NB4 (cell line): ENCODE measurements around the gene TPST2.

Source experiments
- MAX ChIP-seq: IDR thresholded peaks from 2 replicates; pipeline ENCODE4 v1.6.1; 2011; ENCODE audit warnings: low read depth, low read length
- POLR2A ChIP-seq: IDR thresholded peaks from 2 replicates; pipeline ENCODE4 v1.6.1; 2011; ENCODE audit warnings: mild to moderate bottlenecking; ENCODE audit not compliant: insufficient read length; ENCODE audit errors: extremely low read depth
- TF ChIP-seq, protein P1 (sequence below): IDR thresholded peaks from one replicate; pipeline ENCODE4 v1.5.1; 2012; ENCODE audit warnings: low read depth, low read length

- TF ChIP-seq, protein P1, sequence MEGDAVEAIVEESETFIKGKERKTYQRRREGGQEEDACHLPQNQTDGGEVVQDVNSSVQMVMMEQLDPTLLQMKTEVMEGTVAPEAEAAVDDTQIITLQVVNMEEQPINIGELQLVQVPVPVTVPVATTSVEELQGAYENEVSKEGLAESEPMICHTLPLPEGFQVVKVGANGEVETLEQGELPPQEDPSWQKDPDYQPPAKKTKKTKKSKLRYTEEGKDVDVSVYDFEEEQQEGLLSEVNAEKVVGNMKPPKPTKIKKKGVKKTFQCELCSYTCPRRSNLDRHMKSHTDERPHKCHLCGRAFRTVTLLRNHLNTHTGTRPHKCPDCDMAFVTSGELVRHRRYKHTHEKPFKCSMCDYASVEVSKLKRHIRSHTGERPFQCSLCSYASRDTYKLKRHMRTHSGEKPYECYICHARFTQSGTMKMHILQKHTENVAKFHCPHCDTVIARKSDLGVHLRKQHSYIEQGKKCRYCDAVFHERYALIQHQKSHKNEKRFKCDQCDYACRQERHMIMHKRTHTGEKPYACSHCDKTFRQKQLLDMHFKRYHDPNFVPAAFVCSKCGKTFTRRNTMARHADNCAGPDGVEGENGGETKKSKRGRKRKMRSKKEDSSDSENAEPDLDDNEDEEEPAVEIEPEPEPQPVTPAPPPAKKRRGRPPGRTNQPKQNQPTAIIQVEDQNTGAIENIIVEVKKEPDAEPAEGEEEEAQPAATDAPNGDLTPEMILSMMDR = no peak
- TF ChIP-seq POLR2A (no peak), MAX (no peak)
Measured at GRCh38 chr22:26615149-26615548, 25.2 kb upstream of the TPST2 start.
